Stomach (tissue), 4 donors: ENCODE results near the gene TTLL3.

Experiments used
- POLR2A ChIP-seq, 4 donors: fragments of 450-650 bp; IDR thresholded peaks; one replicate each; pipeline ENCODE4 v1.6.1; 2016; ENCODE audit warnings: antibody characterized with exemption in 4 of 4, control low read depth in 2 of 4, mild to moderate bottlenecking in 1 of 4, moderate library complexity in 1 of 4
- POLR2AphosphoS5 ChIP-seq, 3 donors: sonication (generic); formaldehyde crosslinking; IDR thresholded peaks; one replicate each; pipeline ENCODE4 v1.6.1; 2016; ENCODE audit warnings: antibody characterized with exemption in 3 of 3
- TF ChIP-seq, protein P1 (sequence below), 7 experiments: fragments of 450-650 bp in 4 of 7; fragments of 200-600 bp in 3 of 7; sonication (generic) in 3 of 7; IDR thresholded peaks; one replicate each; pipeline ENCODE4 v1.5.1; 2016 to 2019; ENCODE audit warnings: antibody characterized with exemption in 7 of 7, control low read depth in 2 of 7, mild to moderate bottlenecking in 1 of 7

DNA sequence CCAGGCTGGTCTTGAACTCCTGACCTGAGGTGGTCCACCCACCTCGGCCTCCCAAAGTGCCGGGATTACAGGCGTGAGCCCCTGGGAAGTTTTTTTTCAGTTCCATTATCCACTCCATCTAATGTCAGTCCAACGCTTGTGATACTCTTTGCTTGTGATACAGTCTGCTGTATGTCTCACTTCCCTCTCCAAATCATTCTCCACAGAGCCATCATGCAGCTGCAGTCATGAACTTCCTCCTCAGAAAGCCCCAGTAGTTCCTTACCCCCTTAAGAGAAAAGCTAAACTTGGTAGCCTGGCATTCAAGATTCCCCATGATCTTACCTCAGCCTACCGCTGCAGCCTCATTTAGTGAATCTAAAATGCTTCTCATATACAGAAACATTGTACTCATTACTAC lies 14.9 kb upstream of the TTLL3 start:
- no peak for TF ChIP-seq POLR2A (IDR thresholded peaks at IDR 0.05)
- TF ChIP-seq, protein P1, sequence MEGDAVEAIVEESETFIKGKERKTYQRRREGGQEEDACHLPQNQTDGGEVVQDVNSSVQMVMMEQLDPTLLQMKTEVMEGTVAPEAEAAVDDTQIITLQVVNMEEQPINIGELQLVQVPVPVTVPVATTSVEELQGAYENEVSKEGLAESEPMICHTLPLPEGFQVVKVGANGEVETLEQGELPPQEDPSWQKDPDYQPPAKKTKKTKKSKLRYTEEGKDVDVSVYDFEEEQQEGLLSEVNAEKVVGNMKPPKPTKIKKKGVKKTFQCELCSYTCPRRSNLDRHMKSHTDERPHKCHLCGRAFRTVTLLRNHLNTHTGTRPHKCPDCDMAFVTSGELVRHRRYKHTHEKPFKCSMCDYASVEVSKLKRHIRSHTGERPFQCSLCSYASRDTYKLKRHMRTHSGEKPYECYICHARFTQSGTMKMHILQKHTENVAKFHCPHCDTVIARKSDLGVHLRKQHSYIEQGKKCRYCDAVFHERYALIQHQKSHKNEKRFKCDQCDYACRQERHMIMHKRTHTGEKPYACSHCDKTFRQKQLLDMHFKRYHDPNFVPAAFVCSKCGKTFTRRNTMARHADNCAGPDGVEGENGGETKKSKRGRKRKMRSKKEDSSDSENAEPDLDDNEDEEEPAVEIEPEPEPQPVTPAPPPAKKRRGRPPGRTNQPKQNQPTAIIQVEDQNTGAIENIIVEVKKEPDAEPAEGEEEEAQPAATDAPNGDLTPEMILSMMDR (IDR thresholded peaks at IDR 0.05): no peak
- no peak for TF ChIP-seq POLR2AphosphoS5 (IDR thresholded peaks at IDR 0.05)
